DND-41 (cell line): ENCODE data around the gene FOSL1.

Source experiments
- CTCF ChIP-seq: IDR thresholded peaks from 2 replicates; pipeline ENCODE4 v1.5.1; 2012; ENCODE audit warnings: borderline replicate concordance, low read length, moderate library complexity, mild to moderate bottlenecking; ENCODE audit not compliant: poor library complexity, severe bottlenecking; ENCODE audit errors: extremely low read depth
- EZH2 ChIP-seq: IDR thresholded peaks from 3 replicates; pipeline ENCODE4 v1.6.1; 2012; ENCODE audit warnings: borderline replicate concordance, low read depth, mild to moderate bottlenecking, moderate library complexity, low read length, inconsistent platforms; ENCODE audit not compliant: severe bottlenecking

- no peak for TF ChIP-seq CTCF
- no peak for TF ChIP-seq EZH2
Observed at GRCh38 chr11:65903068-65903481, 2.9 kb upstream of the FOSL1 start.
